B cell (primary cell): Measurements from ENCODE around the gene COL13A1.

Experiments used
- EZH2 ChIP-seq: IDR thresholded peaks from 2 replicates; pipeline ENCODE4 v1.6.1; 2012; ENCODE audit warnings: borderline replicate concordance, low read depth, mild to moderate bottlenecking, moderate library complexity, low read length; ENCODE audit not compliant: insufficient read depth, poor library complexity, severe bottlenecking
- TF ChIP-seq, protein P1 (sequence below): fragments of 200-600 bp; IDR thresholded peaks from one replicate; pipeline ENCODE4 v1.8.0; 2022; ENCODE audit warnings: antibody characterized with exemption, mild to moderate bottlenecking

DNA sequence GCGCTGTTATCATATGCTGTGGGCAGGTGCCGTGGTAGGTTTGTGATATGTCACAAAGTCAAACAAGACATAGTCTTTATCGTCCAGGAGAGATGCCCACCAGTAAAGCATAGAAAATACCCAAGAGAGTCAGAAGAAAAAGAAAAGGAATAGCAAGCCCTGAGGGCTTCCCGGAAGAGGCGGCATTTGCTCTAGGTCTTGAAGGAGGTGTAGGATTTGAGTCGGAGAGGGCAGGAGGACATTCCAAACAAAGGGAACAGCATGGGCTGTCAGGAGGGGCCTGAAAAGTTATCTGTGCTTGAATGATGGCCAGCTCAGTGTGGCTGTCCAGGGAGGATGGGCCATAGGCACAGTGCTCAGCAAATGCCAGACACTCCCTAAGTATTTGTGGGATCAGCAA, 42.2 kb downstream of the COL13A1 start:
- no peak for TF ChIP-seq EZH2
- TF ChIP-seq, protein P1, sequence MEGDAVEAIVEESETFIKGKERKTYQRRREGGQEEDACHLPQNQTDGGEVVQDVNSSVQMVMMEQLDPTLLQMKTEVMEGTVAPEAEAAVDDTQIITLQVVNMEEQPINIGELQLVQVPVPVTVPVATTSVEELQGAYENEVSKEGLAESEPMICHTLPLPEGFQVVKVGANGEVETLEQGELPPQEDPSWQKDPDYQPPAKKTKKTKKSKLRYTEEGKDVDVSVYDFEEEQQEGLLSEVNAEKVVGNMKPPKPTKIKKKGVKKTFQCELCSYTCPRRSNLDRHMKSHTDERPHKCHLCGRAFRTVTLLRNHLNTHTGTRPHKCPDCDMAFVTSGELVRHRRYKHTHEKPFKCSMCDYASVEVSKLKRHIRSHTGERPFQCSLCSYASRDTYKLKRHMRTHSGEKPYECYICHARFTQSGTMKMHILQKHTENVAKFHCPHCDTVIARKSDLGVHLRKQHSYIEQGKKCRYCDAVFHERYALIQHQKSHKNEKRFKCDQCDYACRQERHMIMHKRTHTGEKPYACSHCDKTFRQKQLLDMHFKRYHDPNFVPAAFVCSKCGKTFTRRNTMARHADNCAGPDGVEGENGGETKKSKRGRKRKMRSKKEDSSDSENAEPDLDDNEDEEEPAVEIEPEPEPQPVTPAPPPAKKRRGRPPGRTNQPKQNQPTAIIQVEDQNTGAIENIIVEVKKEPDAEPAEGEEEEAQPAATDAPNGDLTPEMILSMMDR: no peak
